Measurements from ENCODE around the gene CAMK1D. TPM values are rescaled to one million over a fixed set of nuclear protein-coding genes. Genes with fewer than 3 reads are reported as not detected.

The CAMK1D gene
- total and polyA plus RNA-seq, 2 experiments from 2014 or later = 2.0 to 3.8 TPM

GRCh38 chr10:12702215-12702770 is 352.9 kb downstream of the CAMK1D start:
- DNase-seq (ENCODE audit: low read depth in 1 of 2, low spot score in 1 of 2) = no peak
- Histone ChIP-seq H3K36me3 (no peaks in the 10 kb centered on the region), H3K27ac (no peak overlapping the region), H3K4me1 (ENCODE audit: low read depth) (peaks cover 3% of the 10 kb centered on the region), H3K4me3 (no peak overlapping the region), H3K27me3 (no peaks in the 10 kb centered on the region), H3K9me3 (ENCODE audit: low read depth) (no peaks in the 10 kb centered on the region)
- TF ChIP-seq, protein P1, sequence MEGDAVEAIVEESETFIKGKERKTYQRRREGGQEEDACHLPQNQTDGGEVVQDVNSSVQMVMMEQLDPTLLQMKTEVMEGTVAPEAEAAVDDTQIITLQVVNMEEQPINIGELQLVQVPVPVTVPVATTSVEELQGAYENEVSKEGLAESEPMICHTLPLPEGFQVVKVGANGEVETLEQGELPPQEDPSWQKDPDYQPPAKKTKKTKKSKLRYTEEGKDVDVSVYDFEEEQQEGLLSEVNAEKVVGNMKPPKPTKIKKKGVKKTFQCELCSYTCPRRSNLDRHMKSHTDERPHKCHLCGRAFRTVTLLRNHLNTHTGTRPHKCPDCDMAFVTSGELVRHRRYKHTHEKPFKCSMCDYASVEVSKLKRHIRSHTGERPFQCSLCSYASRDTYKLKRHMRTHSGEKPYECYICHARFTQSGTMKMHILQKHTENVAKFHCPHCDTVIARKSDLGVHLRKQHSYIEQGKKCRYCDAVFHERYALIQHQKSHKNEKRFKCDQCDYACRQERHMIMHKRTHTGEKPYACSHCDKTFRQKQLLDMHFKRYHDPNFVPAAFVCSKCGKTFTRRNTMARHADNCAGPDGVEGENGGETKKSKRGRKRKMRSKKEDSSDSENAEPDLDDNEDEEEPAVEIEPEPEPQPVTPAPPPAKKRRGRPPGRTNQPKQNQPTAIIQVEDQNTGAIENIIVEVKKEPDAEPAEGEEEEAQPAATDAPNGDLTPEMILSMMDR (IDR thresholded peaks at IDR 0.05; ENCODE audit: low read depth, low read length) = no peak

- Histone ChIP-seq H3K36me3 (no peaks in the 10 kb centered on the region), H3K27ac (no peak overlapping the region), H3K27me3 (no peaks in the 10 kb centered on the region), H3K9me3 (ENCODE audit: low read depth) (no peaks in the 10 kb centered on the region), H3K4me3 (no peak overlapping the region), H3K4me1 (ENCODE audit: low read depth) (peaks cover 4% of the 10 kb centered on the region)
- no peak for DNase-seq (ENCODE audit: low read depth in 1 of 2, low spot score in 1 of 2)
- TF ChIP-seq, protein P1 (IDR thresholded peaks at IDR 0.05; ENCODE audit: low read depth, low read length) = no peak
Measured at GRCh38 chr10:12703126-12703525, 353.8 kb downstream of the CAMK1D start.

GRCh38 chr10:12703813-12704212 is 354.5 kb downstream of the CAMK1D start:
- H3K4me3 ChIP-seq = no peak overlapping the region
- no peaks in the 10 kb centered on the region for H3K36me3 ChIP-seq
- no peaks in the 10 kb centered on the region for H3K9me3 ChIP-seq (ENCODE audit: low read depth)
- H3K27ac ChIP-seq = no peak overlapping the region
- H3K27me3 ChIP-seq = no peaks in the 10 kb centered on the region
- TF ChIP-seq, protein P1 (IDR thresholded peaks at IDR 0.05; ENCODE audit: low read depth, low read length) = no peak
- peaks cover 4% of the 10 kb centered on the region for H3K4me1 ChIP-seq (ENCODE audit: low read depth)
- peak in 1 of 2 donors; percentile 71 for DNase-seq (ENCODE audit: low read depth in 1 of 2, low spot score in 1 of 2)

- DNase-seq (ENCODE audit: low read depth in 1 of 2, low spot score in 1 of 2) = no peak
- H3K9me3 ChIP-seq (ENCODE audit: low read depth) = no peaks in the 10 kb centered on the region
- H3K4me3 ChIP-seq = no peak overlapping the region
- H3K27me3 ChIP-seq = no peaks in the 10 kb centered on the region
- TF ChIP-seq, protein P1 (IDR thresholded peaks at IDR 0.05; ENCODE audit: low read depth, low read length) = no peak
- no peaks in the 10 kb centered on the region for H3K36me3 ChIP-seq
- peaks cover 4% of the 10 kb centered on the region for H3K4me1 ChIP-seq (ENCODE audit: low read depth)
- H3K27ac ChIP-seq = no peak overlapping the region
Measured at GRCh38 chr10:12704488-12704887, 355.1 kb downstream of the CAMK1D start.

DNA sequence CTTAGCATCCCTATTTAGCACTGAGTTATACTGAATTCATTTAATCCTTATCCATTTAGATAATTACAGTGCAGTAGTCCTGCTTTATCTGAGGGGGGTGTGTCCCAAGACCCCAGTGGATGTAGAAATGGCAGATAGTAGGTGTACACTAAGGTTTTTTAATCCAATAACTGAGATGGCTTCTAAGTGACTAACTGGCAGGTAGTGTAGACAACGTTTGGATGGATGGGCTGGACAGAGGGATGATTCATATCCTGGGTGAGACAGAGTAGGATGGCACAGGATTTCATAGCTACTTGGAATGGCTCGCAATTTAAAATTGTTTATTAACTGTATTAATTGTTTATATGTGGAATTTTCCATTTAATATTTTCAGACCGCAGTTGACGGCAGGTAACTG is 356.6 kb downstream of the CAMK1D start:
- H3K4me1 ChIP-seq (ENCODE audit: low read depth) = peaks cover 4% of the 10 kb centered on the region
- no peak overlapping the region for H3K4me3 ChIP-seq
- H3K36me3 ChIP-seq = no peaks in the 10 kb centered on the region
- no peak overlapping the region for H3K27ac ChIP-seq
- H3K9me3 ChIP-seq (ENCODE audit: low read depth) = no peaks in the 10 kb centered on the region
- TF ChIP-seq, protein P1 (IDR thresholded peaks at IDR 0.05; ENCODE audit: low read depth, low read length) = no peak
- DNase-seq (ENCODE audit: low read depth in 1 of 2, low spot score in 1 of 2) = no peak
- H3K27me3 ChIP-seq = no peaks in the 10 kb centered on the region

Data from cardiac muscle cell (in vitro differentiated cells and primary cell).